IPS-18a (cell line): Measurements from ENCODE around the gene SLC12A1.

ENCODE experiments used
- H3K27ac ChIP-seq: one replicate; pipeline ENCODE4 v1.5.1; 2013; ENCODE audit warnings: low read length
- H3K27me3 ChIP-seq: one replicate; pipeline ENCODE4 v1.6.1; 2013; ENCODE audit warnings: mild to moderate bottlenecking, low read length; ENCODE audit not compliant: control insufficient read depth, insufficient read depth
- H3K36me3 ChIP-seq: one replicate; pipeline ENCODE4 v1.6.1; 2013; ENCODE audit warnings: low read depth, low read length; ENCODE audit not compliant: control insufficient read depth
- H3K4me1 ChIP-seq: one replicate; pipeline ENCODE4 v1.6.1; 2013; ENCODE audit warnings: low read depth, low read length; ENCODE audit not compliant: control insufficient read depth
- H3K4me3 ChIP-seq: one replicate; pipeline ENCODE4 v1.5.1; 2013; ENCODE audit warnings: low read length
- H3K9ac ChIP-seq: one replicate; pipeline ENCODE4 v1.6.1; 2013; ENCODE audit warnings: mild to moderate bottlenecking, low read length, moderate library complexity
- H3K9me3 ChIP-seq: one replicate; pipeline ENCODE4 v1.6.1; 2013; ENCODE audit warnings: low read depth, low read length; ENCODE audit not compliant: control insufficient read depth

Gene SLC12A1

GRCh38 chr15:48205981-48206380 lies at the start of gene SLC12A1:
Gene SLC12A1 (plus strand): TSS chr15:48206302. CDS start chr15:48207720, 1,418 bp downstream.
- peaks cover 9% of the 10 kb centered on the region for H3K4me1 ChIP-seq
- no peaks in the 10 kb centered on the region for H3K9me3 ChIP-seq

GRCh38 chr15:48168616-48169015 lies 37.5 kb upstream of the SLC12A1 start:
- no peak overlapping the region for H3K9ac ChIP-seq
- no peak overlapping the region for H3K4me3 ChIP-seq
- no peaks in the 10 kb centered on the region for H3K27me3 ChIP-seq
- H3K4me1 ChIP-seq, result peaks cover 16% of the 10 kb centered on the region
- peaks cover 42% of the 10 kb centered on the region for H3K36me3 ChIP-seq
- no peaks in the 10 kb centered on the region for H3K9me3 ChIP-seq
- no peak overlapping the region for H3K27ac ChIP-seq

More at GRCh38 chr15:48205981-48206380, at the start of gene SLC12A1:
- no peak within 1 kb of the TSS for H3K27ac ChIP-seq
- H3K27me3 ChIP-seq, result no peaks in the 10 kb centered on the region
- no peak within 1 kb of the TSS for H3K9ac ChIP-seq
- no peak within 1 kb of the TSS for H3K4me3 ChIP-seq
- H3K36me3 ChIP-seq, result no peaks in the 10 kb centered on the region

- H3K36me3 ChIP-seq, result peaks cover 22% of the 10 kb centered on the region
- H3K4me1 ChIP-seq, result peaks cover 16% of the 10 kb centered on the region
- H3K9ac ChIP-seq, result no peak overlapping the region
- no peak overlapping the region for H3K27ac ChIP-seq
- no peaks in the 10 kb centered on the region for H3K9me3 ChIP-seq
- H3K4me3 ChIP-seq, result no peak overlapping the region
- H3K27me3 ChIP-seq, result no peaks in the 10 kb centered on the region
Observed at GRCh38 chr15:48170981-48171380, 35.1 kb upstream of the SLC12A1 start.

- Histone ChIP-seq H3K4me3 (no peak overlapping the region), H3K36me3 (no peaks in the 10 kb centered on the region), H3K9ac (no peak overlapping the region), H3K9me3 (no peaks in the 10 kb centered on the region), H3K27ac (no peak overlapping the region), H3K4me1 (peaks cover 38% of the 10 kb centered on the region), H3K27me3 (no peaks in the 10 kb centered on the region)
Observed at GRCh38 chr15:48175126-48175525, 31.0 kb upstream of the SLC12A1 start.

GRCh38 chr15:48176112-48176511 lies 30.0 kb upstream of the SLC12A1 start:
- Histone ChIP-seq H3K27ac (no peak overlapping the region), H3K36me3 (no peaks in the 10 kb centered on the region), H3K4me3 (peak overlapping the region; percentile 89), H3K27me3 (no peaks in the 10 kb centered on the region), H3K4me1 (peaks cover 31% of the 10 kb centered on the region), H3K9me3 (no peaks in the 10 kb centered on the region), H3K9ac (no peak overlapping the region)

- Histone ChIP-seq H3K4me1 (peaks cover 26% of the 10 kb centered on the region), H3K36me3 (no peaks in the 10 kb centered on the region), H3K27ac (no peak overlapping the region), H3K4me3 (peak overlapping the region; percentile 89), H3K27me3 (no peaks in the 10 kb centered on the region), H3K9ac (peak overlapping the region; percentile 91), H3K9me3 (no peaks in the 10 kb centered on the region)
Observed at GRCh38 chr15:48176957-48177356, 29.1 kb upstream of the SLC12A1 start.

- Histone ChIP-seq H3K9me3 (no peaks in the 10 kb centered on the region), H3K4me3 (peak overlapping the region; percentile 89), H3K9ac (peak overlapping the region; percentile 91), H3K27ac (peak overlapping the region; percentile 47), H3K4me1 (peaks cover 26% of the 10 kb centered on the region), H3K27me3 (no peaks in the 10 kb centered on the region), H3K36me3 (no peaks in the 10 kb centered on the region)
Observed at GRCh38 chr15:48177383-48177765, 28.7 kb upstream of the SLC12A1 start.

GRCh38 chr15:48177766-48178647 lies 28.1 kb upstream of the SLC12A1 start, which contains the start of gene MYEF2:
Gene MYEF2 (minus strand): TSS chr15:48178295. CDS start chr15:48178237, 58 bp downstream.
- Histone ChIP-seq H3K9me3 (no peaks in the 10 kb centered on the region), H3K27me3 (no peaks in the 10 kb centered on the region), H3K36me3 (no peaks in the 10 kb centered on the region), H3K27ac (peak within 1 kb of the TSS; percentile 47), H3K4me1 (peaks cover 24% of the 10 kb centered on the region), H3K4me3 (peak within 1 kb of the TSS; percentile 89), H3K9ac (peak within 1 kb of the TSS; percentile 91)

- Histone ChIP-seq H3K9me3 (no peaks in the 10 kb centered on the region), H3K27ac (peak overlapping the region; percentile 30), H3K4me3 (peak overlapping the region; percentile 89), H3K4me1 (peaks cover 22% of the 10 kb centered on the region), H3K27me3 (no peaks in the 10 kb centered on the region), H3K36me3 (no peaks in the 10 kb centered on the region), H3K9ac (peak overlapping the region; percentile 91)
Observed at GRCh38 chr15:48178648-48178931, 27.5 kb upstream of the SLC12A1 start.

- Histone ChIP-seq H3K9me3 (no peaks in the 10 kb centered on the region), H3K4me3 (no peak overlapping the region), H3K36me3 (no peaks in the 10 kb centered on the region), H3K27me3 (no peaks in the 10 kb centered on the region), H3K27ac (no peak overlapping the region), H3K9ac (no peak overlapping the region), H3K4me1 (peaks cover 11% of the 10 kb centered on the region)
Observed at GRCh38 chr15:48182749-48183148, 23.4 kb upstream of the SLC12A1 start.

GRCh38 chr15:48185529-48185928 lies 20.6 kb upstream of the SLC12A1 start:
- Histone ChIP-seq H3K4me3 (no peak overlapping the region), H3K9me3 (no peaks in the 10 kb centered on the region), H3K27ac (no peak overlapping the region), H3K4me1 (no peaks in the 10 kb centered on the region), H3K27me3 (no peaks in the 10 kb centered on the region), H3K36me3 (no peaks in the 10 kb centered on the region), H3K9ac (no peak overlapping the region)

- Histone ChIP-seq H3K27ac (no peak overlapping the region), H3K4me3 (no peak overlapping the region), H3K36me3 (no peaks in the 10 kb centered on the region), H3K9ac (no peak overlapping the region), H3K27me3 (peaks cover 3% of the 10 kb centered on the region), H3K4me1 (peaks cover 4% of the 10 kb centered on the region), H3K9me3 (no peaks in the 10 kb centered on the region)
Observed at GRCh38 chr15:48186271-48186670, 19.8 kb upstream of the SLC12A1 start.
